Liver (tissue), 9 donors: ENCODE data around the gene MTCH1. TPM values are rescaled to one million over a fixed set of nuclear protein-coding genes. Genes with fewer than 3 reads are reported as not detected.

ENCODE experiments used
- DNase-seq: peaks from one replicate; pipeline ENCODE4 v3.0.0-alpha.2; 2017; ENCODE audit warnings: low spot score
- H3K27ac ChIP-seq, 2 donors: one replicate each; pipeline ENCODE4 v1.7.0; 2013; ENCODE audit warnings: inconsistent platforms in 2 of 2, low read length in 2 of 2, control low read depth in 1 of 2, low read depth in 1 of 2, mild to moderate bottlenecking in 1 of 2
- H3K27me3 ChIP-seq, 4 donors: one replicate each; pipeline versions ENCODE4 v1.6.1 to v1.7.0; 2013; ENCODE audit warnings: low read length in 3 of 4, inconsistent platforms in 1 of 4, mild to moderate bottlenecking in 1 of 4, moderate library complexity in 1 of 4; ENCODE audit not compliant: control insufficient read depth in 4 of 4, insufficient read depth in 4 of 4
- H3K36me3 ChIP-seq, 4 donors: one replicate each; pipeline versions ENCODE4 v1.6.1 to v1.7.0; 2013; ENCODE audit warnings: low read length in 3 of 4, mild to moderate bottlenecking in 3 of 4, low read depth in 1 of 4, moderate library complexity in 1 of 4; ENCODE audit not compliant: control insufficient read depth in 4 of 4, insufficient read depth in 3 of 4
- H3K4me1 ChIP-seq, 4 donors: one replicate each; pipeline versions ENCODE4 v1.6.1 to v1.7.0; 2013; ENCODE audit warnings: low read length in 3 of 4, mild to moderate bottlenecking in 3 of 4, moderate library complexity in 1 of 4; ENCODE audit not compliant: control insufficient read depth in 4 of 4, insufficient read depth in 4 of 4
- H3K4me3 ChIP-seq, 3 donors: one replicate each; pipeline versions ENCODE4 v1.6.1 to v1.7.0; 2013; ENCODE audit warnings: low read length in 3 of 3, control low read depth in 1 of 3, low read depth in 1 of 3, mild to moderate bottlenecking in 1 of 3
- H3K9ac ChIP-seq, 2 donors: one replicate each; pipeline ENCODE4 v1.7.0; 2013; ENCODE audit warnings: low read length in 2 of 2, mild to moderate bottlenecking in 2 of 2, moderate library complexity in 2 of 2, control low read depth in 1 of 2, low read depth in 1 of 2
- H3K9me3 ChIP-seq, 4 donors: one replicate each; pipeline versions ENCODE4 v1.6.1 to v1.7.0; 2013; ENCODE audit warnings: low read length in 3 of 4; ENCODE audit not compliant: control insufficient read depth in 4 of 4
- EGR1 ChIP-seq, 2 donors: IDR thresholded peaks; 2 replicates each; pipeline ENCODE4 v1.6.1; 2016 to 2018; ENCODE audit warnings: antibody characterized with exemption in 2 of 2, low read depth in 2 of 2
- FOXA1 ChIP-seq: IDR thresholded peaks from 2 replicates; pipeline ENCODE4 v1.6.1; 2016; ENCODE audit warnings: antibody characterized with exemption
- FOXA2 ChIP-seq: IDR thresholded peaks from 2 replicates; pipeline ENCODE4 v1.6.1; 2016; ENCODE audit warnings: antibody characterized with exemption
- GABPA ChIP-seq, 2 donors: IDR thresholded peaks in 1 of 2; conservative IDR thresholded peaks in 1 of 2; 2 replicates each; pipeline ENCODE4 v1.6.1; 2016; ENCODE audit warnings: antibody characterized with exemption in 2 of 2, mild to moderate bottlenecking in 1 of 2, moderate library complexity in 1 of 2
- JUND ChIP-seq, 2 donors: IDR thresholded peaks; 2 replicates each; pipeline ENCODE4 v1.6.1; 2016; ENCODE audit warnings: antibody characterized with exemption in 2 of 2
- RXRA ChIP-seq, 2 donors: IDR thresholded peaks; 2 replicates each; pipeline ENCODE4 v1.6.1; 2017 to 2018; ENCODE audit warnings: antibody characterized with exemption in 2 of 2, mild to moderate bottlenecking in 1 of 2
- SP1 ChIP-seq: IDR thresholded peaks from 2 replicates; pipeline ENCODE4 v1.6.1; 2018; ENCODE audit warnings: antibody characterized with exemption, mild to moderate bottlenecking
- WGBS: extraction: QIAGEN DNeasy Blood & Tissue Kit; methylation state at CpG from one replicate; pipeline ENCODE4 v1.1.7; 2013; 5-methylcytosine and 5-hydroxymethylcytosine counted together
- polyA plus RNA-seq, 2 donors: library from polyadenylated mRNA; stranded (reverse) in 1 of 2; unstranded in 1 of 2; fragments of 200-250 nt in 1 of 2; fragments of >200 nt in 1 of 2; fragmentation: Nextera tagmentation in 1 of 2; extraction: Ambion mirVana in 1 of 2; gene quantifications; one replicate each; pipeline versions ENCODE4 v1.2.1 to v1.2.3, GENCODE V29; 2013 to 2015
- total RNA-seq, 2 donors: library from RNA; depleted of rRNA; stranded (reverse); fragments of >200 nt; gene quantifications; one replicate each; pipeline ENCODE4 v1.2.3, GENCODE V29; 2014
- TF ChIP-seq, protein P1 (sequence below): IDR thresholded peaks from 2 replicates; pipeline ENCODE4 v1.6.1; 2016; ENCODE audit warnings: antibody characterized with exemption, mild to moderate bottlenecking
- TF ChIP-seq, protein P2 (sequence below): IDR thresholded peaks from 2 replicates; pipeline ENCODE4 v1.6.1; 2016; ENCODE audit warnings: antibody characterized with exemption
- TF ChIP-seq, protein P3 (sequence below): fragments of 150-350 bp; IDR thresholded peaks from 2 replicates; pipeline ENCODE4 v1.5.1; 2017; ENCODE audit warnings: improper control_type of control experiment, low read depth, low read length; ENCODE audit not compliant: missing input control
- TF ChIP-seq, protein P4 (sequence below): IDR thresholded peaks from 2 replicates; pipeline ENCODE4 v1.6.1; 2016; ENCODE audit warnings: antibody characterized with exemption
- donor health status: healthy.
- donor health status: healthy.
- donor health status: healthy.
- donor health status: healthy.
- donor health status: healthy.

Gene MTCH1
- total and polyA plus RNA-seq, 4 donors: 61.5 to 79.6 (median 74.1) TPM

DNA sequence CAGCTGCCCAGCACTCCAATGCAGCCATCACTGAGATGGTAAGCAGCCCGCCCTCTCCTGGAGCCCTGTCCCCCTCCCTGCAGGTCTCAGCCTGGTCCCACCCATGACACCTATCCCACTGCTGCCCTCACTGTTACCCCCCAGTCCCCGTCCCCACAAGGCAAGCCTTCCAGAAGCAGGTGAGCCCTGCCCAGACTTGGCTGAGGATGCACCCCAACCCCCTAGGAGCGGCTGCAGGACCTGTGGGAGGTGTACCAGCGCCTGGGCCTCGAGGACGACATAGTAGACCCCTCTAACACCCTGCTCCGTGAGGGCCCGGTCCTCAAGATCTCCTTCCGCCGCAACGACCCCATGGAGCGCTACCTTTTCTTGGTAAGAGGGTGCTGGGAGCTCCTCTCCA lies 28.7 kb upstream of the MTCH1 start:
- Histone ChIP-seq H3K4me3 (no peak overlapping the region), H3K36me3 (no peaks in the 10 kb centered on the region), H3K4me1 (peaks cover 2 to 15% (median 13%) of the 10 kb centered on the region in 4 donors), H3K9ac (no peak overlapping the region), H3K9me3 (no peaks in the 10 kb centered on the region), H3K27me3 (no peaks in the 10 kb centered on the region), H3K27ac (no peak overlapping the region)
- TF ChIP-seq SP1 (no peak), GABPA (IDR thresholded peaks at IDR 0.05 in 1 of 2, conservative IDR thresholded peaks at IDR 0.05 in 1 of 2) (no peak), FOXA2 (no peak), JUND (IDR thresholded peaks at IDR 0.05) (no peak), FOXA1 (no peak), EGR1 (IDR thresholded peaks at IDR 0.05; ENCODE audit: low read depth in 2 of 2) (no peak)
- TF ChIP-seq, protein P1, sequence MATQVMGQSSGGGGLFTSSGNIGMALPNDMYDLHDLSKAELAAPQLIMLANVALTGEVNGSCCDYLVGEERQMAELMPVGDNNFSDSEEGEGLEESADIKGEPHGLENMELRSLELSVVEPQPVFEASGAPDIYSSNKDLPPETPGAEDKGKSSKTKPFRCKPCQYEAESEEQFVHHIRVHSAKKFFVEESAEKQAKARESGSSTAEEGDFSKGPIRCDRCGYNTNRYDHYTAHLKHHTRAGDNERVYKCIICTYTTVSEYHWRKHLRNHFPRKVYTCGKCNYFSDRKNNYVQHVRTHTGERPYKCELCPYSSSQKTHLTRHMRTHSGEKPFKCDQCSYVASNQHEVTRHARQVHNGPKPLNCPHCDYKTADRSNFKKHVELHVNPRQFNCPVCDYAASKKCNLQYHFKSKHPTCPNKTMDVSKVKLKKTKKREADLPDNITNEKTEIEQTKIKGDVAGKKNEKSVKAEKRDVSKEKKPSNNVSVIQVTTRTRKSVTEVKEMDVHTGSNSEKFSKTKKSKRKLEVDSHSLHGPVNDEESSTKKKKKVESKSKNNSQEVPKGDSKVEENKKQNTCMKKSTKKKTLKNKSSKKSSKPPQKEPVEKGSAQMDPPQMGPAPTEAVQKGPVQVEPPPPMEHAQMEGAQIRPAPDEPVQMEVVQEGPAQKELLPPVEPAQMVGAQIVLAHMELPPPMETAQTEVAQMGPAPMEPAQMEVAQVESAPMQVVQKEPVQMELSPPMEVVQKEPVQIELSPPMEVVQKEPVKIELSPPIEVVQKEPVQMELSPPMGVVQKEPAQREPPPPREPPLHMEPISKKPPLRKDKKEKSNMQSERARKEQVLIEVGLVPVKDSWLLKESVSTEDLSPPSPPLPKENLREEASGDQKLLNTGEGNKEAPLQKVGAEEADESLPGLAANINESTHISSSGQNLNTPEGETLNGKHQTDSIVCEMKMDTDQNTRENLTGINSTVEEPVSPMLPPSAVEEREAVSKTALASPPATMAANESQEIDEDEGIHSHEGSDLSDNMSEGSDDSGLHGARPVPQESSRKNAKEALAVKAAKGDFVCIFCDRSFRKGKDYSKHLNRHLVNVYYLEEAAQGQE: no peak
- TF ChIP-seq, protein P2, sequence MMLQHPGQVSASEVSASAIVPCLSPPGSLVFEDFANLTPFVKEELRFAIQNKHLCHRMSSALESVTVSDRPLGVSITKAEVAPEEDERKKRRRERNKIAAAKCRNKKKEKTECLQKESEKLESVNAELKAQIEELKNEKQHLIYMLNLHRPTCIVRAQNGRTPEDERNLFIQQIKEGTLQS: no peak
- TF ChIP-seq, protein P3, sequence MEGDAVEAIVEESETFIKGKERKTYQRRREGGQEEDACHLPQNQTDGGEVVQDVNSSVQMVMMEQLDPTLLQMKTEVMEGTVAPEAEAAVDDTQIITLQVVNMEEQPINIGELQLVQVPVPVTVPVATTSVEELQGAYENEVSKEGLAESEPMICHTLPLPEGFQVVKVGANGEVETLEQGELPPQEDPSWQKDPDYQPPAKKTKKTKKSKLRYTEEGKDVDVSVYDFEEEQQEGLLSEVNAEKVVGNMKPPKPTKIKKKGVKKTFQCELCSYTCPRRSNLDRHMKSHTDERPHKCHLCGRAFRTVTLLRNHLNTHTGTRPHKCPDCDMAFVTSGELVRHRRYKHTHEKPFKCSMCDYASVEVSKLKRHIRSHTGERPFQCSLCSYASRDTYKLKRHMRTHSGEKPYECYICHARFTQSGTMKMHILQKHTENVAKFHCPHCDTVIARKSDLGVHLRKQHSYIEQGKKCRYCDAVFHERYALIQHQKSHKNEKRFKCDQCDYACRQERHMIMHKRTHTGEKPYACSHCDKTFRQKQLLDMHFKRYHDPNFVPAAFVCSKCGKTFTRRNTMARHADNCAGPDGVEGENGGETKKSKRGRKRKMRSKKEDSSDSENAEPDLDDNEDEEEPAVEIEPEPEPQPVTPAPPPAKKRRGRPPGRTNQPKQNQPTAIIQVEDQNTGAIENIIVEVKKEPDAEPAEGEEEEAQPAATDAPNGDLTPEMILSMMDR: no peak
- WGBS: 90% methylated on average over 12 of the region's 12 CpGs
- no peak for DNase-seq

DNA sequence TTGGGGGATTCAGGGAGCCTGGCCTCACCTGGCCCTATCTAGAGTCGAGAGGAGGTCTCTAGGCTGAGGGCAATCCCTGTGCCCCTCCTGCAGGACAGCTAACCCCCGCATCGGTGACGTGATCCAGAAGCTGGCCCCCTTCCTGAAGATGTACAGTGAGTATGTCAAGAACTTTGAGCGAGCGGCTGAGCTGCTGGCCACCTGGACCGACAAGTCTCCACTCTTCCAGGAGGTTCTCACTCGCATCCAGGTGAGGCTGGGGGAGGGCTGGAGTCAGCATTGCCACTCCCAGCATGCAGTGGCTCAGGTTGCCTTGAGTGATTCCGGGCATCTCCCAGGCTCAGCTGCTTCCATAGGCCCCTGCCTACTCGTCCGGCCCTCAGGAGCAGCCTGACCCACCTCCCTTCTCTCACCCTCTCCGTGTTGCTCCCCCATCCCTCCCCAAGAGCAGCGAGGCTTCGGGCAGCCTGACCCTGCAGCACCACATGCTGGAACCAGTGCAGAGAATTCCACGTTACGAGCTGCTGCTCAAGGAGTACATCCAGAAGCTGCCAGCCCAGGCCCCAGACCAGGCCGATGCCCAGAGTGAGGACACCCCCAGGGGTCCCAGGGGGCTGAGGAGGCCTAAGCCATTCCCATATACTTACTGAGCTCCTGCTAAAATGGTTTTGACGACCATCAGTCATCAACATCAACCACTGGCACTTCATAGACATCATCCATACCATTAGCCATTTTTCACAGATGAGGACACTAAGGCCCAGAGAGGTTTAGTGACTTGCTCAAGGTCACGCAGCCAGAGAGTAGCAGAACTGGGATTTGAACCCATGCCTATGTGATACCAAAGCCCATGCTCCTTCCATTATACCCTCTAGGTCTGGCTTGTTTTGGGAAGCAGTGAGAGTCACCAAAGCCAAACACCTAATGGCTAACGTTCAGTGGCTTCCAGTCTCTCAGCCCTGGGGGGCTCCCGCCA lies 27.8 kb upstream of the MTCH1 start:
- H3K36me3 ChIP-seq: no peaks in the 10 kb centered on the region
- H3K4me3 ChIP-seq: no peak overlapping the region
- H3K27ac ChIP-seq: no peak overlapping the region
- TF ChIP-seq, protein P4, sequence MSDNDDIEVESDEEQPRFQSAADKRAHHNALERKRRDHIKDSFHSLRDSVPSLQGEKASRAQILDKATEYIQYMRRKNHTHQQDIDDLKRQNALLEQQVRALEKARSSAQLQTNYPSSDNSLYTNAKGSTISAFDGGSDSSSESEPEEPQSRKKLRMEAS: no peak
- TF ChIP-seq, protein P2: no peak
- TF ChIP-seq RXRA (IDR thresholded peaks at IDR 0.05): no peak
- DNase-seq: no peak
- H3K4me1 ChIP-seq: peaks cover 1 to 7% (median 6%) of the 10 kb centered on the region in 4 donors
- WGBS: 90% methylated on average over 21 of the region's 21 CpGs
- no peaks in the 10 kb centered on the region for H3K9me3 ChIP-seq
- H3K9ac ChIP-seq: no peak overlapping the region
- no peaks in the 10 kb centered on the region for H3K27me3 ChIP-seq
